ENCODE measurements around the gene EML2. TPM values are rescaled to one million over a fixed set of nuclear protein-coding genes. Genes with fewer than 3 reads are reported as not detected.

Gene EML2
- total RNA-seq, 1 donor from 2014 or later, result 24.6 TPM

- Histone ChIP-seq H3K4me1 (ENCODE audit: insufficient read depth, low read length) (peaks cover 7% of the 10 kb centered on the region), H3K27ac (ENCODE audit: low read depth, low read length) (no peak within 1 kb of the TSS), H3K9me3 (ENCODE audit: insufficient read depth, low read depth, low read length) (no peaks in the 10 kb centered on the region), H3K27me3 (ENCODE audit: insufficient read depth, low read length) (peaks cover 14% of the 10 kb centered on the region), H4K20me1 (ENCODE audit: insufficient read depth, low read length) (no peaks in the 10 kb centered on the region), H2AFZ (ENCODE audit: low read depth, low read length) (peak within 1 kb of the TSS; percentile 66), H3K4me2 (ENCODE audit: low read length) (peak within 1 kb of the TSS; percentile 82), H3K36me3 (ENCODE audit: insufficient read depth, low read length) (no peaks in the 10 kb centered on the region), H3K4me3 (ENCODE audit: insufficient read depth, low read depth, low read length) (peak within 1 kb of the TSS; percentile 29), H3K9ac (ENCODE audit: low read length) (peak within 1 kb of the TSS; percentile 21), H3K79me2 (ENCODE audit: insufficient read depth, low read length) (no peaks in the 10 kb centered on the region)
- TF ChIP-seq EZH2 (IDR thresholded peaks at IDR 0.05; ENCODE audit: insufficient read depth, low read length), result no peak
- no peak for TF ChIP-seq CTCF (IDR thresholded peaks at IDR 0.05; ENCODE audit: insufficient read depth, low read depth, low read length)
- peak within 1 kb of the TSS; percentile 93 for H3K4me3 Mint-ChIP-seq (ENCODE audit: unreplicated experiment)
- H3K4me1 Mint-ChIP-seq (ENCODE audit: low read depth, unreplicated experiment), result peaks cover 6% of the 10 kb centered on the region
- peak within 1 kb of the TSS; percentile 79 for H3K27ac Mint-ChIP-seq (ENCODE audit: unreplicated experiment)
- no peak for FAIRE-seq
- H3K27me3 Mint-ChIP-seq (ENCODE audit: low read depth, unreplicated experiment), result peaks cover 3% of the 10 kb centered on the region
- peaks cover 2% of the 10 kb centered on the region for H3K36me3 Mint-ChIP-seq (ENCODE audit: low read depth, unreplicated experiment)
- DNase-seq (ENCODE audit: low read depth), result peak; percentile 10
- H3K9me3 Mint-ChIP-seq (ENCODE audit: unreplicated experiment), result no peaks in the 10 kb centered on the region
Measured at GRCh38 chr19:45667620-45668341, 28.6 kb upstream of the EML2 start, which contains the start of gene GIPR. Gene GIPR, plus strand, starts transcription at chr19:45668221. Its CDS starts 1,300 bp downstream, at chr19:45669521.

DNA sequence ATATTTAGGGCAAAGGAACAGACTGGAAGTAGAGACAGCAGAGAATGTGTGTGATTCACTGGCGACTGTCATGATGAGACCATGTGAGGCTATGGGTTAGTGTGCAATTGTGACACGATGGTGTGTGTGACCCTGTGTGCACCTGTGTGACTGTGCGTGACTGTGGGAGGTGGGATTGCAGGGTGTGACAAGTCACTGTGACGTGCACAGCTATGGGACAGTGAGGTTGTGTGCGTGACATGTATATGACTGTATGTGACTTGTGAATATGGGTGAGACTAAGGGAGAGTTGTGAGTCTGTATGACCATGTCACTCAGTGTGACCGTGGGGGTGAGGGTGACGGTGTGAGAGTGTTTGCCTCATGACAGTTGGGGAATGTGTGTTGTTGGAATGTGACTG lies 25.4 kb upstream of the EML2 start:
- H3K9ac ChIP-seq (ENCODE audit: low read length), result no peak overlapping the region
- Mint-ChIP-seq H3K4me3 (ENCODE audit: unreplicated experiment) (no peak overlapping the region), H3K36me3 (ENCODE audit: low read depth, unreplicated experiment) (no peaks in the 10 kb centered on the region), H3K9me3 (ENCODE audit: unreplicated experiment) (no peaks in the 10 kb centered on the region), H3K4me1 (ENCODE audit: low read depth, unreplicated experiment) (peaks cover 6% of the 10 kb centered on the region), H3K27me3 (ENCODE audit: low read depth, unreplicated experiment) (peaks cover 13% of the 10 kb centered on the region), H3K27ac (ENCODE audit: unreplicated experiment) (no peak overlapping the region)
- peaks cover 7% of the 10 kb centered on the region for H3K4me1 ChIP-seq (ENCODE audit: insufficient read depth, low read length)
- no peaks in the 10 kb centered on the region for H4K20me1 ChIP-seq (ENCODE audit: insufficient read depth, low read length)
- no peak overlapping the region for H2AFZ ChIP-seq (ENCODE audit: low read depth, low read length)
- no peak for DNase-seq (ENCODE audit: low read depth)
- H3K27me3 ChIP-seq (ENCODE audit: insufficient read depth, low read length), result peaks cover 14% of the 10 kb centered on the region
- no peak for FAIRE-seq
- no peaks in the 10 kb centered on the region for H3K9me3 ChIP-seq (ENCODE audit: insufficient read depth, low read depth, low read length)
- no peaks in the 10 kb centered on the region for H3K79me2 ChIP-seq (ENCODE audit: insufficient read depth, low read length)
- H3K4me2 ChIP-seq (ENCODE audit: low read length), result no peak overlapping the region
- TF ChIP-seq CTCF (IDR thresholded peaks at IDR 0.05; ENCODE audit: insufficient read depth, low read depth, low read length), result no peak
- TF ChIP-seq EZH2 (IDR thresholded peaks at IDR 0.05; ENCODE audit: insufficient read depth, low read length), result no peak
- no peak overlapping the region for H3K27ac ChIP-seq (ENCODE audit: low read depth, low read length)
- no peaks in the 10 kb centered on the region for H3K36me3 ChIP-seq (ENCODE audit: insufficient read depth, low read length)
- H3K4me3 ChIP-seq (ENCODE audit: insufficient read depth, low read depth, low read length), result no peak overlapping the region

GRCh38 chr19:45663800-45664199 lies 24.6 kb upstream of the EML2 start:
- peaks cover 14% of the 10 kb centered on the region for H3K27me3 ChIP-seq (ENCODE audit: insufficient read depth, low read length)
- H4K20me1 ChIP-seq (ENCODE audit: insufficient read depth, low read length), result no peaks in the 10 kb centered on the region
- no peak overlapping the region for H3K4me3 ChIP-seq (ENCODE audit: insufficient read depth, low read depth, low read length)
- FAIRE-seq (no peak), DNase-seq (ENCODE audit: low read depth) (no peak)
- H3K27me3 Mint-ChIP-seq (ENCODE audit: low read depth, unreplicated experiment), result peaks cover 21% of the 10 kb centered on the region
- H3K9ac ChIP-seq (ENCODE audit: low read length), result no peak overlapping the region
- peaks cover 6% of the 10 kb centered on the region for H3K4me1 Mint-ChIP-seq (ENCODE audit: low read depth, unreplicated experiment)
- H3K4me1 ChIP-seq (ENCODE audit: insufficient read depth, low read length), result peaks cover 7% of the 10 kb centered on the region
- H3K36me3 Mint-ChIP-seq (ENCODE audit: low read depth, unreplicated experiment), result no peaks in the 10 kb centered on the region
- no peak overlapping the region for H3K27ac Mint-ChIP-seq (ENCODE audit: unreplicated experiment)
- no peak overlapping the region for H2AFZ ChIP-seq (ENCODE audit: low read depth, low read length)
- H3K79me2 ChIP-seq (ENCODE audit: insufficient read depth, low read length), result no peaks in the 10 kb centered on the region
- H3K4me2 ChIP-seq (ENCODE audit: low read length), result no peak overlapping the region
- no peak overlapping the region for H3K27ac ChIP-seq (ENCODE audit: low read depth, low read length)
- TF ChIP-seq EZH2 (IDR thresholded peaks at IDR 0.05; ENCODE audit: insufficient read depth, low read length) (no peak), CTCF (IDR thresholded peaks at IDR 0.05; ENCODE audit: insufficient read depth, low read depth, low read length) (no peak)
- no peaks in the 10 kb centered on the region for H3K9me3 ChIP-seq (ENCODE audit: insufficient read depth, low read depth, low read length)
- no peaks in the 10 kb centered on the region for H3K36me3 ChIP-seq (ENCODE audit: insufficient read depth, low read length)
- no peak overlapping the region for H3K4me3 Mint-ChIP-seq (ENCODE audit: unreplicated experiment)
- H3K9me3 Mint-ChIP-seq (ENCODE audit: unreplicated experiment), result no peaks in the 10 kb centered on the region
